ENCODE results near the gene GCG. TPM values are rescaled to one million over a fixed set of nuclear protein-coding genes. Genes with fewer than 3 reads are reported as not detected.

GCG gene
- total RNA-seq, 4 donors from 2014 or later = not detected

GRCh38 chr2:162111958-162112850, 39.8 kb downstream of the GCG start:
- no peak for TF ChIP-seq EP300 (IDR thresholded peaks at IDR 0.05)
- TF ChIP-seq CTCF (IDR thresholded peaks at IDR 0.05) = no peak
- WGBS = 66% methylated on average over 5 of the region's 5 CpGs
- Histone ChIP-seq H3K4me1 (peaks cover 0 to 15% (median 2%) of the 10 kb centered on the region in 4 donors), H3K27me3 (no peaks in the 10 kb centered on the region), H3K36me3 (no peaks in the 10 kb centered on the region), H3K4me3 (no peak overlapping the region), H3K27ac (replicated peaks in 1 of 4) (no peak overlapping the region), H3K9me3 (no peaks in the 10 kb centered on the region)
- no peak for DNase-seq (ENCODE audit: extremely low spot score)
- intact Hi-C loops (cut with DNase I) = no loop called here

DNA sequence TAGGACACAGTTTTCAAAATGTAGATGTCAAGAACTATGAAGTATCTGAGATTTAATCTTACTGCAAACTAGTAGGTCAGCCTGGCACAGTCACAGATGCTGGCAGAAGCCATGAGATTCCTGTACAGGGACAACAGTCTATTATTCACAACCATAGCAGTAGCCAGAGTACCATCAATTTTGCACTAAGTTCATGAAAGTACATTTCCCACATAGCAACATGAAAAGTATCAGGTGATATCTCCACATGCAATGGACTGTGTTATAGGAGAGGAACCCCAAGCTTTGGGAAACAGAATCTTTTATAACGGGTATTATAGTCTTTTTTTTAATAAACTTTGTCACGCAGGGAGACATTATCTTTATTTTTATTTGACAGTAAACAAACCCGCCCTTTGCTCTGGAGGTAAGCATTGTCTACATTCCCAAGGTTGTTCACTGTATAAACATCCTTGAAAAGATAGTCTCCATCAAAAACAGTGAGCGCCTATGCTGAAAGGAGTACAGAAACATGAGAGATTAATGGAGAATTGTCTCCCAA, 44.6 kb downstream of the GCG start:
- 57% methylated on average over 4 of the region's 4 CpGs for WGBS
- H3K36me3 ChIP-seq = no peaks in the 10 kb centered on the region

DNA sequence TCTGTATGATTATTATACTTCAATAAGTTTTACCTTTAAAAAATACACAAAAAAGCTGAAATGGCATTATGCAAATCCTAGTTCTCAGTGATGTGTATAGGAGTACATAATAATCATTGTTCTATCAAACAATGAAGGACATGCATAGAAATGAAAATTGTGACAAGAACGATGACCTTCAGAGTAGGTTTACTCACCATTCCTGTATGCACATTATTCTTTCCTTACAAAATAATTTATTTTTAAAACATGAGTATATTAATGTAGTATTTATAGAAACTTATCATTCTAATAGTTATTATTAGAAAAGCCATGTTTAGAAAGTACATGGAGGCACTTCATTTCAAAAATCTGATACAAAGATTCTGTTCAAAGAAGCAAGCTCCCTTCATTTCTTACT, 45.3 kb downstream of the GCG start:
- WGBS = 82% methylated on average over 1 of the region's 1 CpG

More for the DNA sequence above, 44.6 kb downstream of the GCG start:
- intact Hi-C loops (cut with DNase I) = no loop called here
- no peak for DNase-seq (ENCODE audit: extremely low spot score)
- TF ChIP-seq POLR2A (IDR thresholded peaks at IDR 0.05; ENCODE audit: low read depth) (no peak), CTCF (IDR thresholded peaks at IDR 0.05) (no peak), EP300 (IDR thresholded peaks at IDR 0.05) (no peak), POLR2AphosphoS5 (IDR thresholded peaks at IDR 0.05) (no peak)
- Histone ChIP-seq H3K27ac (replicated peaks in 1 of 4) (no peak overlapping the region), H3K4me1 (peaks cover 0 to 8% (median 0%) of the 10 kb centered on the region in 4 donors), H3K27me3 (no peaks in the 10 kb centered on the region), H3K4me3 (no peak overlapping the region), H3K9me3 (no peaks in the 10 kb centered on the region)

GRCh38 chr2:162106146-162106551, 45.9 kb downstream of the GCG start:
- TF ChIP-seq POLR2AphosphoS5 (IDR thresholded peaks at IDR 0.05) (no peak), POLR2A (IDR thresholded peaks at IDR 0.05; ENCODE audit: low read depth) (no peak), EP300 (IDR thresholded peaks at IDR 0.05) (no peak), CTCF (IDR thresholded peaks at IDR 0.05) (no peak)
- DNase-seq (ENCODE audit: extremely low spot score) = no peak
- Histone ChIP-seq H3K4me1 (peaks cover 0 to 8% (median 0%) of the 10 kb centered on the region in 4 donors), H3K27ac (replicated peaks in 1 of 4) (no peak overlapping the region), H3K4me3 (no peak overlapping the region), H3K9me3 (no peaks in the 10 kb centered on the region), H3K27me3 (no peaks in the 10 kb centered on the region), H3K36me3 (no peaks in the 10 kb centered on the region)
- intact Hi-C loops (cut with DNase I) = no loop called here
- 59% methylated on average over 3 of the region's 3 CpGs for WGBS

More for the DNA sequence above, 45.3 kb downstream of the GCG start:
- Histone ChIP-seq H3K27ac (replicated peaks in 1 of 4) (no peak overlapping the region), H3K36me3 (no peaks in the 10 kb centered on the region), H3K4me1 (peaks cover 0 to 8% (median 0%) of the 10 kb centered on the region in 4 donors), H3K9me3 (no peaks in the 10 kb centered on the region), H3K4me3 (no peak overlapping the region), H3K27me3 (no peaks in the 10 kb centered on the region)
- TF ChIP-seq POLR2AphosphoS5 (IDR thresholded peaks at IDR 0.05) = no peak
- no peak for TF ChIP-seq EP300 (IDR thresholded peaks at IDR 0.05)
- no peak for TF ChIP-seq POLR2A (IDR thresholded peaks at IDR 0.05; ENCODE audit: low read depth)
- TF ChIP-seq CTCF (IDR thresholded peaks at IDR 0.05) = no peak
- no peak for DNase-seq (ENCODE audit: extremely low spot score)
- intact Hi-C loops (cut with DNase I) = no loop called here
